Neural progenitor cell (in vitro differentiated cells): ENCODE measurements around the gene VIPR1.

Source experiments
- CTCF ChIP-seq: fragments of 200-600 bp; sonication (generic); IDR thresholded peaks from 2 replicates; pipeline ENCODE4 v1.5.1; 2017; ENCODE audit warnings: antibody characterized with exemption, mild to moderate bottlenecking
- EZH2 ChIP-seq: fragments of 200-600 bp; sonication (generic); IDR thresholded peaks from 2 replicates; pipeline ENCODE4 v1.6.1; 2017; ENCODE audit warnings: antibody characterized with exemption, mild to moderate bottlenecking, moderate library complexity

GRCh38 chr3:42492508-42493080, 9.8 kb upstream of the VIPR1 start:
- no peak for TF ChIP-seq CTCF
- TF ChIP-seq EZH2, result no peak
